Measurements from ENCODE around the gene ABLIM2.

- TF ChIP-seq CTCF (IDR thresholded peaks at IDR 0.05; ENCODE audit: insufficient read depth, low read length) (no peak), REST (IDR thresholded peaks at IDR 0.05; ENCODE audit: insufficient replicate concordance, low read depth) (no peak), POLR2AphosphoS5 (IDR thresholded peaks at IDR 0.05; ENCODE audit: low read depth) (no peak), GABPA (IDR thresholded peaks at IDR 0.05; ENCODE audit: low read depth) (no peak)
These were observed 67.8 kb downstream of the ABLIM2 start for GRCh38 chr4:8090744-8091301.
